ENCODE measurements around the gene CEP55. TPM values are rescaled to one million over a fixed set of nuclear protein-coding genes. Genes with fewer than 3 reads are reported as not detected.

The CEP55 gene
- total RNA-seq, 1 donor from 2014 or later = 3.7 TPM

GRCh38 chr10:93469454-93469853 is 27.0 kb upstream of the CEP55 start:
- no peaks in the 10 kb centered on the region for H3K27me3 ChIP-seq (ENCODE audit: insufficient read depth, low read length)
- Mint-ChIP-seq H3K27ac (ENCODE audit: unreplicated experiment) (peak overlapping the region; percentile 95), H3K27me3 (ENCODE audit: low read depth, unreplicated experiment) (no peaks in the 10 kb centered on the region), H3K4me3 (ENCODE audit: unreplicated experiment) (peak overlapping the region; percentile 45), H3K36me3 (ENCODE audit: low read depth, unreplicated experiment) (peaks cover 25% of the 10 kb centered on the region), H3K9me3 (ENCODE audit: unreplicated experiment) (peaks cover 2% of the 10 kb centered on the region), H3K4me1 (ENCODE audit: low read depth, unreplicated experiment) (peaks cover 66% of the 10 kb centered on the region)
- H3K4me1 ChIP-seq (ENCODE audit: insufficient read depth, low read length) = peaks cover 85% of the 10 kb centered on the region
- no peak overlapping the region for H2AFZ ChIP-seq (ENCODE audit: low read depth, low read length)
- H3K9ac ChIP-seq (ENCODE audit: low read length) = peak overlapping the region; percentile 85
- peak overlapping the region; percentile 78 for H3K4me2 ChIP-seq (ENCODE audit: low read length)
- DNase-seq (ENCODE audit: low read depth) (no peak), FAIRE-seq (no peak)
- no peaks in the 10 kb centered on the region for H3K9me3 ChIP-seq (ENCODE audit: insufficient read depth, low read depth, low read length)
- TF ChIP-seq EZH2 (IDR thresholded peaks at IDR 0.05; ENCODE audit: insufficient read depth, low read length) = no peak
- TF ChIP-seq CTCF (IDR thresholded peaks at IDR 0.05; ENCODE audit: insufficient read depth, low read depth, low read length) = no peak
- peaks cover 8% of the 10 kb centered on the region for H4K20me1 ChIP-seq (ENCODE audit: insufficient read depth, low read length)
- H3K27ac ChIP-seq (ENCODE audit: low read depth, low read length) = peak overlapping the region; percentile 99
- H3K36me3 ChIP-seq (ENCODE audit: insufficient read depth, low read length) = peaks cover 30% of the 10 kb centered on the region
- no peak overlapping the region for H3K4me3 ChIP-seq (ENCODE audit: insufficient read depth, low read depth, low read length)
- H3K79me2 ChIP-seq (ENCODE audit: insufficient read depth, low read length) = peaks cover 80% of the 10 kb centered on the region

GRCh38 chr10:93471110-93471651 is 25.2 kb upstream of the CEP55 start:
- Histone ChIP-seq H3K4me2 (ENCODE audit: low read length) (peak overlapping the region; percentile 51), H3K27me3 (ENCODE audit: insufficient read depth, low read length) (no peaks in the 10 kb centered on the region), H3K27ac (ENCODE audit: low read depth, low read length) (peak overlapping the region; percentile 99), H3K9ac (ENCODE audit: low read length) (peak overlapping the region; percentile 64), H2AFZ (ENCODE audit: low read depth, low read length) (no peak overlapping the region), H3K9me3 (ENCODE audit: insufficient read depth, low read depth, low read length) (no peaks in the 10 kb centered on the region), H3K36me3 (ENCODE audit: insufficient read depth, low read length) (peaks cover 37% of the 10 kb centered on the region), H3K4me1 (ENCODE audit: insufficient read depth, low read length) (peaks cover 83% of the 10 kb centered on the region), H3K4me3 (ENCODE audit: insufficient read depth, low read depth, low read length) (no peak overlapping the region), H4K20me1 (ENCODE audit: insufficient read depth, low read length) (peaks cover 16% of the 10 kb centered on the region), H3K79me2 (ENCODE audit: insufficient read depth, low read length) (peaks cover 79% of the 10 kb centered on the region)
- peaks cover 2% of the 10 kb centered on the region for H3K9me3 Mint-ChIP-seq (ENCODE audit: unreplicated experiment)
- peak; percentile 97 for DNase-seq (ENCODE audit: low read depth)
- peaks cover 26% of the 10 kb centered on the region for H3K36me3 Mint-ChIP-seq (ENCODE audit: low read depth, unreplicated experiment)
- H3K4me3 Mint-ChIP-seq (ENCODE audit: unreplicated experiment) = peak overlapping the region; percentile 25
- peaks cover 62% of the 10 kb centered on the region for H3K4me1 Mint-ChIP-seq (ENCODE audit: low read depth, unreplicated experiment)
- H3K27me3 Mint-ChIP-seq (ENCODE audit: low read depth, unreplicated experiment) = no peaks in the 10 kb centered on the region
- FAIRE-seq = peak; percentile 17
- peak overlapping the region; percentile 95 for H3K27ac Mint-ChIP-seq (ENCODE audit: unreplicated experiment)
- TF ChIP-seq CTCF (IDR thresholded peaks at IDR 0.05; ENCODE audit: insufficient read depth, low read depth, low read length) (no peak), EZH2 (IDR thresholded peaks at IDR 0.05; ENCODE audit: insufficient read depth, low read length) (no peak)

- peaks cover 28% of the 10 kb centered on the region for H3K36me3 Mint-ChIP-seq (ENCODE audit: low read depth, unreplicated experiment)
- Histone ChIP-seq H3K9ac (ENCODE audit: low read length) (no peak overlapping the region), H3K36me3 (ENCODE audit: insufficient read depth, low read length) (peaks cover 39% of the 10 kb centered on the region), H3K4me1 (ENCODE audit: insufficient read depth, low read length) (peaks cover 78% of the 10 kb centered on the region), H3K79me2 (ENCODE audit: insufficient read depth, low read length) (peaks cover 82% of the 10 kb centered on the region), H3K27me3 (ENCODE audit: insufficient read depth, low read length) (no peaks in the 10 kb centered on the region), H3K4me3 (ENCODE audit: insufficient read depth, low read depth, low read length) (no peak overlapping the region), H3K9me3 (ENCODE audit: insufficient read depth, low read depth, low read length) (no peaks in the 10 kb centered on the region), H3K27ac (ENCODE audit: low read depth, low read length) (peak overlapping the region; percentile 47), H4K20me1 (ENCODE audit: insufficient read depth, low read length) (peaks cover 17% of the 10 kb centered on the region), H2AFZ (ENCODE audit: low read depth, low read length) (no peak overlapping the region), H3K4me2 (ENCODE audit: low read length) (no peak overlapping the region)
- peaks cover 2% of the 10 kb centered on the region for H3K9me3 Mint-ChIP-seq (ENCODE audit: unreplicated experiment)
- no peak for DNase-seq (ENCODE audit: low read depth)
- TF ChIP-seq CTCF (IDR thresholded peaks at IDR 0.05; ENCODE audit: insufficient read depth, low read depth, low read length) (no peak), EZH2 (IDR thresholded peaks at IDR 0.05; ENCODE audit: insufficient read depth, low read length) (no peak)
- no peaks in the 10 kb centered on the region for H3K27me3 Mint-ChIP-seq (ENCODE audit: low read depth, unreplicated experiment)
- H3K4me1 Mint-ChIP-seq (ENCODE audit: low read depth, unreplicated experiment) = peaks cover 67% of the 10 kb centered on the region
- H3K4me3 Mint-ChIP-seq (ENCODE audit: unreplicated experiment) = no peak overlapping the region
- H3K27ac Mint-ChIP-seq (ENCODE audit: unreplicated experiment) = peak overlapping the region; percentile 75
- no peak for FAIRE-seq
Observed at GRCh38 chr10:93473161-93473560, 23.3 kb upstream of the CEP55 start.

Measured in astrocyte (in vitro differentiated cells and primary cell).